Thyroid gland (tissue), 4 donors: Measurements from ENCODE around the gene NSMCE1.

ENCODE experiments used
- CTCF ChIP-seq, 6 experiments: fragments of 200-600 bp in 3 of 6; fragments of 450-650 bp in 3 of 6; sonication (generic) in 3 of 6; IDR thresholded peaks; one replicate each; pipeline ENCODE4 v1.5.1; 2016 to 2019; ENCODE audit warnings: antibody characterized with exemption in 6 of 6, mild to moderate bottlenecking in 2 of 6, inconsistent platforms in 1 of 6, moderate library complexity in 1 of 6
- POLR2A ChIP-seq, 2 donors: fragments of 450-650 bp; IDR thresholded peaks; one replicate each; pipeline ENCODE4 v1.6.1; 2017; ENCODE audit warnings: antibody characterized with exemption in 2 of 2, mild to moderate bottlenecking in 2 of 2, moderate library complexity in 1 of 2

- TF ChIP-seq CTCF (IDR thresholded peaks at IDR 0.05) (no peak), POLR2A (IDR thresholded peaks at IDR 0.05) (no peak)
Observed at GRCh38 chr16:27226976-27227705, 41.4 kb downstream of the NSMCE1 start.
